ENCODE results near the gene FAM156A.
"Not testable (repeated sequence)": the region's sequence is repeated elsewhere in the genome, so short reads cannot be mapped to it uniquely, and the experiment has no call there.

GRCh38 chrX:52949884-52950283 is 8.4 kb downstream of the FAM156A start:
- not testable (repeated sequence) for TF ChIP-seq GATA1 (IDR thresholded peaks at IDR 0.05; ENCODE audit: low read depth, low read length); POLR2A (IDR thresholded peaks at IDR 0.05; ENCODE audit: low read length)

Measured in erythroblast (primary cell).